ENCODE results near the gene UBN2.

UBN2 gene

DNA sequence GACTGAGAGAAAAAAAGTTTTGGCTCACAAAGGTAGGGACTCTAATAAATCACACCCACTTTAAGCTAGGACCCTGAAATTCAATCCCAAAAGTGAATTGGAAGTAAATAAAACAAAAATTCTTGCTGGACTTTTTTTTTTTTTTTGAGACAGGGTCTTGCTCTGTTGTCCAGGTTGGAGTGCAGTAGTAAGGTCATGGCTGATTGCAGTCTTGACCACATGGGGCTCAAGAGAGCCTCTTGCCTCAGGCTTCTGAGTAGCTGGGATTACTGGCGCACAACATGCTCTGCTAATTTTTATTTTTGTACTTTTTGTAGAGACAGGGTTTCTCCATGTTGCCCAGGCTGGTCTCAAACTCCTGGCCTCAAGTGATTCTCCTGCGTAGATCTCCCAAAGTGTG is 123.7 kb downstream of the UBN2 start:
- DNase-seq (ENCODE audit: low read depth in 2 of 2): no peak

- DNase-seq (ENCODE audit: low read depth in 2 of 2): no peak
These were observed 124.3 kb downstream of the UBN2 start for GRCh38 chr7:139355320-139355719.

Data from stimulated activated CD8-positive, alpha-beta memory T cell treated with anti-CD3 and anti-CD28 coated beads, Interleukin-2, amount 100 ng/mL, for 48 hours (primary cell).